H9 (cell line): ENCODE results near the gene BAIAP2L1. TPM values are rescaled to one million over a fixed set of nuclear protein-coding genes. Genes with fewer than 3 reads are reported as not detected.
A peak's percentile ranks its signal among the peaks of the same experiment; 100 is the strongest.

Experiments used
- DNase-seq: peaks from one replicate; pipeline ENCODE4 v3.0.0-alpha.2; 2017
- H2AFZ ChIP-seq: one replicate; pipeline ENCODE4 v1.6.1; 2013; ENCODE audit warnings: mild to moderate bottlenecking, low read length, control low read depth, moderate library complexity
- H2AK5ac ChIP-seq: 2 replicates; pipeline ENCODE4 v1.6.1; 2013; ENCODE audit warnings: low read length, control low read depth, mixed read lengths; ENCODE audit not compliant: insufficient read length
- H2BK120ac ChIP-seq: one replicate; pipeline ENCODE4 v1.6.1; 2013; ENCODE audit warnings: low read depth, mild to moderate bottlenecking, low read length, control low read depth, inconsistent platforms; ENCODE audit not compliant: poor library complexity, severe bottlenecking
- H2BK12ac ChIP-seq: 2 replicates; pipeline ENCODE4 v1.6.1; 2013; ENCODE audit warnings: low read length, control low read depth, mixed read lengths, low read depth; ENCODE audit not compliant: insufficient read length
- H2BK15ac ChIP-seq: 2 replicates; pipeline ENCODE4 v1.6.1; 2013; ENCODE audit warnings: low read depth, low read length, control low read depth
- H2BK20ac ChIP-seq: one replicate; pipeline ENCODE4 v1.6.1; 2013; ENCODE audit warnings: low read depth, mild to moderate bottlenecking, low read length, control low read depth, inconsistent platforms; ENCODE audit not compliant: poor library complexity, severe bottlenecking
- H2BK5ac ChIP-seq: 2 replicates; pipeline ENCODE4 v1.6.1; 2013; ENCODE audit warnings: low read length, control low read depth, mixed read lengths; ENCODE audit not compliant: insufficient read length
- H3K14ac ChIP-seq: 2 replicates; pipeline ENCODE4 v1.6.1; 2013; ENCODE audit warnings: low read length, control low read depth; ENCODE audit not compliant: insufficient read depth
- H3K18ac ChIP-seq: 2 replicates; pipeline ENCODE4 v1.6.1; 2013; ENCODE audit warnings: low read depth, mild to moderate bottlenecking, mixed read lengths, low read length, control low read depth; ENCODE audit not compliant: insufficient read length
- H3K23ac ChIP-seq: 2 replicates; pipeline ENCODE4 v1.6.1; 2013; ENCODE audit warnings: low read length, control low read depth, mixed read lengths, low read depth; ENCODE audit not compliant: insufficient read length
- H3K23me2 ChIP-seq: 2 replicates; pipeline ENCODE4 v1.6.1; 2013; ENCODE audit warnings: low read depth, mild to moderate bottlenecking, mixed read lengths, low read length, control low read depth; ENCODE audit not compliant: insufficient read length, poor library complexity, severe bottlenecking
- H3K27ac ChIP-seq: 2 replicates; pipeline ENCODE4 v1.5.1; 2013; ENCODE audit warnings: low read length, control low read depth, mixed read lengths, low read depth; ENCODE audit not compliant: insufficient read length
- H3K27me3 ChIP-seq: 2 replicates; pipeline ENCODE4 v1.6.1; 2013; ENCODE audit warnings: low read length, control low read depth, inconsistent platforms; ENCODE audit not compliant: insufficient read depth
- H3K4ac ChIP-seq: 2 replicates; pipeline ENCODE4 v1.6.1; 2013; ENCODE audit warnings: low read depth, mild to moderate bottlenecking, control low read depth, inconsistent platforms, low read length, moderate library complexity
- H3K4me1 ChIP-seq: 2 replicates; pipeline ENCODE4 v1.6.1; 2013; ENCODE audit warnings: low read length, control low read depth, inconsistent platforms; ENCODE audit not compliant: insufficient read depth
- H3K4me2 ChIP-seq: 2 replicates; pipeline ENCODE4 v1.6.1; 2013; ENCODE audit warnings: low read length, control low read depth, mixed read lengths; ENCODE audit not compliant: insufficient read length, insufficient read depth
- H3K56ac ChIP-seq: 2 replicates; pipeline ENCODE4 v1.6.1; 2013; ENCODE audit warnings: low read depth, mild to moderate bottlenecking, mixed read lengths, low read length, control low read depth; ENCODE audit not compliant: insufficient read length
- H3K79me1 ChIP-seq: 2 replicates; pipeline ENCODE4 v1.6.1; 2013; ENCODE audit warnings: low read depth, mild to moderate bottlenecking, moderate library complexity, low read length, control low read depth, inconsistent platforms; ENCODE audit not compliant: insufficient read depth, poor library complexity, severe bottlenecking
- H3K79me2 ChIP-seq: 2 replicates; pipeline ENCODE4 v1.6.1; 2013; ENCODE audit warnings: low read length, control low read depth, inconsistent platforms; ENCODE audit not compliant: insufficient read depth
- H3K9ac ChIP-seq: 2 replicates; pipeline ENCODE4 v1.6.1; 2013; ENCODE audit warnings: low read length, control low read depth, mixed read lengths; ENCODE audit not compliant: insufficient read length; ENCODE audit errors: extremely low read depth
- H3K9me3 ChIP-seq: one replicate; pipeline ENCODE4 v1.6.1; 2013; ENCODE audit warnings: low read depth, low read length, inconsistent platforms; ENCODE audit not compliant: control insufficient read depth
- H3T11ph ChIP-seq: one replicate; pipeline ENCODE4 v1.6.1; 2013; ENCODE audit warnings: mild to moderate bottlenecking, low read length, control low read depth, inconsistent platforms
- H4K20me1 ChIP-seq: one replicate; pipeline ENCODE4 v1.6.1; 2013; ENCODE audit not compliant: control insufficient read depth, insufficient read length, insufficient read depth
- H4K5ac ChIP-seq: 2 replicates; pipeline ENCODE4 v1.6.1; 2013; ENCODE audit warnings: low read depth, mild to moderate bottlenecking, mixed read lengths, low read length, control low read depth; ENCODE audit not compliant: insufficient read length
- H4K8ac ChIP-seq: replicated peaks from 2 replicates; pipeline ENCODE4 v1.6.1; 2013; ENCODE audit warnings: low read length, control low read depth, mixed read lengths, low read depth; ENCODE audit not compliant: insufficient read length
- H4K91ac ChIP-seq: 2 replicates; pipeline ENCODE4 v1.6.1; 2013; ENCODE audit warnings: low read depth, mild to moderate bottlenecking, moderate library complexity, mixed read lengths, low read length, control low read depth; ENCODE audit not compliant: insufficient read length
- H3K27ac Mint-ChIP-seq, 3 experiments: 2 replicates in 2 of 3; 3 replicates in 1 of 3; pipeline ENCODE4 v1.8.0; 2020 to 2021; ENCODE audit warnings: mixed read lengths in 3 of 3, mild to moderate bottlenecking in 1 of 3, moderate library complexity in 1 of 3
- H3K27me3 Mint-ChIP-seq: 2 replicates; pipeline ENCODE4 v1.8.0; 2021; ENCODE audit warnings: low read depth, mild to moderate bottlenecking, moderate library complexity, mixed read lengths
- H3K36me3 Mint-ChIP-seq, 3 experiments: 2 replicates in 2 of 3; 3 replicates in 1 of 3; pipeline ENCODE4 v1.8.0; 2020 to 2021; ENCODE audit warnings: low read depth in 3 of 3, mixed read lengths in 3 of 3; ENCODE audit not compliant: insufficient read depth in 1 of 3
- H3K4me1 Mint-ChIP-seq, 2 experiments: 2 replicates each; pipeline ENCODE4 v1.8.0; 2020; ENCODE audit warnings: mixed read lengths in 2 of 2
- H3K4me3 Mint-ChIP-seq, 2 experiments: 2 replicates in 1 of 2; 3 replicates in 1 of 2; pipeline ENCODE4 v1.8.0; 2020 to 2021; ENCODE audit warnings: mild to moderate bottlenecking in 2 of 2, mixed read lengths in 2 of 2, moderate library complexity in 1 of 2
- H3K9me3 Mint-ChIP-seq, 2 experiments: 2 replicates in 1 of 2; 3 replicates in 1 of 2; pipeline ENCODE4 v1.8.0; 2020; ENCODE audit warnings: mild to moderate bottlenecking in 2 of 2, mixed read lengths in 2 of 2, moderate library complexity in 1 of 2
- WGBS: extraction: QIAGEN DNeasy Blood & Tissue Kit; methylation state at CpG from one replicate; pipeline ENCODE4 v1.1.7; 2013; ENCODE audit warnings: missing lambda C conversion rate, low lambda C conversion rate, mixed read lengths; ENCODE audit not compliant: insufficient read length; ENCODE audit errors: extremely low coverage; 5-methylcytosine and 5-hydroxymethylcytosine counted together
- total RNA-seq: library from RNA; stranded (reverse); gene quantifications from 2 replicates; pipeline ENCODE4 v1.2.1, GENCODE V29; 2021
- TF ChIP-seq, protein P1 (sequence below): fragments of 200-600 bp; sonication (generic); conservative IDR thresholded peaks from 3 replicates; pipeline ENCODE4 v1.8.0; 2021; ENCODE audit warnings: antibody characterized with exemption, mild to moderate bottlenecking

Gene BAIAP2L1
- total RNA-seq, 1 experiment from 2014 or later = 25.9 TPM

DNA sequence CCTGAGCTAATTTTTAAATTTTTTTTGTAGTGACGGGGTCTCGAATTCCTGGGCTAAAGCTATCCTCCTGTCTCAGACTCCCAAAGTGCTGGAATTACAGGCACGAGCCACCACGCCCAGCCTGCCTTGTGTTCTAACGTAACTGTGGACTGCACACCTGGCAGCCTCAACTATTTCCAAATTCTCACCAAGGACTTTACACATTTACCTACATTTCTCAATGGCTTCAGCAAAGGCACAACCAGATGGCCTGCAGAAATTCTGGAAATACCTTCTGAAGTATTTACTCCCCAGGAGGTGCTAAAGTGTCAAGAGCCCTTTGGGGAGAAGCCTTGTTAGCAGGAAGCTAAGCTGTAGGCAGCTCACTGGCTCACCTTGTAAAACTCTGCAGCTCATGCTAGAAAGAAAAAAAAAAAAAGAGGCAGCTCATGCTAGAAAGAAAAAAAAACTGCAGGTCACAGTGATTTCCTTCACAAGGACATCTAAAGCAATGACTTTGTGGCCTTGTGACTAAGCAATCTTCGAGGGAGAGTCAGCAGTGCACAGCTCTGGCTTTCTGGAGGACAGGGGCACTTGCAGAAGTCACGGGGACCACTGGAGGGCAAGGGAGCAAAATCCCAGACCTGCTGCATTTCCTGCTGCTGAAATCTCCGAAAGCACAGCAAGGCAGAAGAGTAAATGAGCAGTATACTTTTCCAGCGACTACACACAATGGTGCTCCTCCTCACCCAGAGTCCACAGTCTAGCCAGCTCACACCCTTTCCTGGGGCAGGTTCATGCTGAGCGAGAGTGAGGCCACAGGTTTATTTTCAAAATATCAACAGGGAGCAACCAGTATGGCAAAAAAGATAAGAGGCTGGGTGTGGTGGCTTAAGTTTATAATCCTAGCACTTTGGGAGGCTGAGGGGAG is 40.4 kb downstream of the BAIAP2L1 start:
- Histone ChIP-seq H4K8ac (no peak overlapping the region), H3K23ac (no peak overlapping the region), H3K27ac (peak overlapping the region; percentile 85), H4K91ac (no peak overlapping the region), H3K14ac (no peak overlapping the region; the same call in 1 of the 2 replicates), H2BK120ac (no peak overlapping the region), H3K79me1 (no peaks in the 10 kb centered on the region), H3K23me2 (no peaks in the 10 kb centered on the region), H3K4me1 (peaks cover 10% of the 10 kb centered on the region), H2BK20ac (no peak overlapping the region), H4K20me1 (no peaks in the 10 kb centered on the region), H3K4me2 (no peak overlapping the region), H3T11ph (no peak overlapping the region), H2BK12ac (no peak overlapping the region), H2BK5ac (no peak overlapping the region), H2AK5ac (no peak overlapping the region), H3K4ac (no peak overlapping the region), H4K5ac (no peak overlapping the region), H3K79me2 (no peaks in the 10 kb centered on the region), H2BK15ac (no peak overlapping the region), H3K18ac (no peak overlapping the region), H3K27me3 (no peaks in the 10 kb centered on the region), H3K9ac (no peak overlapping the region), H3K56ac (no peak overlapping the region), H2AFZ (no peak overlapping the region), H3K9me3 (no peaks in the 10 kb centered on the region)
- peaks cover 15 to 23% (median 16%) of the 10 kb centered on the region in 3 experiments for H3K36me3 Mint-ChIP-seq
- no peaks in the 10 kb centered on the region for H3K9me3 Mint-ChIP-seq
- peak overlapping the region in 1 of 2 experiments; percentile 20; a peak in 1 of 5 replicates for H3K4me3 Mint-ChIP-seq
- peak overlapping the region; percentile 92 to 98 (median 96) for H3K27ac Mint-ChIP-seq
- H3K4me1 Mint-ChIP-seq = peaks cover 41% of the 10 kb centered on the region in 2 experiments
- H3K27me3 Mint-ChIP-seq = peaks cover 3% of the 10 kb centered on the region
- TF ChIP-seq, protein P1, sequence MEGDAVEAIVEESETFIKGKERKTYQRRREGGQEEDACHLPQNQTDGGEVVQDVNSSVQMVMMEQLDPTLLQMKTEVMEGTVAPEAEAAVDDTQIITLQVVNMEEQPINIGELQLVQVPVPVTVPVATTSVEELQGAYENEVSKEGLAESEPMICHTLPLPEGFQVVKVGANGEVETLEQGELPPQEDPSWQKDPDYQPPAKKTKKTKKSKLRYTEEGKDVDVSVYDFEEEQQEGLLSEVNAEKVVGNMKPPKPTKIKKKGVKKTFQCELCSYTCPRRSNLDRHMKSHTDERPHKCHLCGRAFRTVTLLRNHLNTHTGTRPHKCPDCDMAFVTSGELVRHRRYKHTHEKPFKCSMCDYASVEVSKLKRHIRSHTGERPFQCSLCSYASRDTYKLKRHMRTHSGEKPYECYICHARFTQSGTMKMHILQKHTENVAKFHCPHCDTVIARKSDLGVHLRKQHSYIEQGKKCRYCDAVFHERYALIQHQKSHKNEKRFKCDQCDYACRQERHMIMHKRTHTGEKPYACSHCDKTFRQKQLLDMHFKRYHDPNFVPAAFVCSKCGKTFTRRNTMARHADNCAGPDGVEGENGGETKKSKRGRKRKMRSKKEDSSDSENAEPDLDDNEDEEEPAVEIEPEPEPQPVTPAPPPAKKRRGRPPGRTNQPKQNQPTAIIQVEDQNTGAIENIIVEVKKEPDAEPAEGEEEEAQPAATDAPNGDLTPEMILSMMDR = peak; percentile 47
- WGBS = no CpG with 5 or more reads among the region's 10 CpGs
- DNase-seq = peak; percentile 78
